HG02938 (cell line): Measurements from ENCODE around the gene NOL12.

Experiments
- ATAC-seq: cut with Tn5 transposase; IDR thresholded peaks from one replicate; pipeline ENCODE4 v1.9.1; 2021; ENCODE audit warnings: mild to moderate bottlenecking, moderate library complexity; ENCODE audit not compliant: unreplicated experiment

The NOL12 gene

GRCh38 chr22:37741312-37741795 lies 55.2 kb downstream of the NOL12 start:
- ATAC-seq: no peak

- no peak for ATAC-seq
Observed at GRCh38 chr22:37742376-37743171, 56.4 kb downstream of the NOL12 start.
